ENCODE measurements around the gene CST8. TPM values are rescaled to one million over a fixed set of nuclear protein-coding genes. Genes with fewer than 3 reads are reported as not detected.

The CST8 gene
- total and polyA plus RNA-seq, 11 donors = not detected

DNA sequence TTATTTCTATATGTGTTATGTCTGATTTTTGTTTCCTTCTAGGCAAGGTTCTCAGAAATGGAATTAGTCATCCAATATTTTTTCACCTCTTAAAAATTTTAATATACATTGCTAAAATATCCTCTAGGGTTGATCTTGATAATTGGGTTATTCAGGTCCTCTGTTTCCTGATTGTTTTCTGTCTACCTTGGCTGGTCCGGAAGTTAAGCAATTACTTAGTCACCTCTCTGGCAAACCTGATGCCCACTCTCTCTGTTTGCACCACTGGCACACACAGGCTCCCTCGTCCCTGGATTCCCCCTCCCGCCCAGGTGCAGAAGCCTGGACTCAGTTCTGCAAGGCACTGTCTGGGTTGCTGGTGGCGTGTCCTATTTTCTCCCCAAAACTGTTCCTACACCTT is 49.7 kb downstream of the CST8 start:
- DNase-seq (no peak), ATAC-seq (no peak)
- Histone ChIP-seq H3K9me3 (no peaks in the 10 kb centered on the region), H3K27ac (no peak overlapping the region), H3K36me3 (no peaks in the 10 kb centered on the region), H3K4me1 (no peaks in the 10 kb centered on the region), H3K4me3 (no peak overlapping the region), H3K27me3 (peaks cover 0 to 3% (median 0%) of the 10 kb centered on the region in 9 donors)
- 66 to 81% (median 75%) methylated on average over 4 of the region's 4 CpGs for WGBS, 4 donors
- intact Hi-C loops (cut with DNase I) = no loop called here
- TF ChIP-seq POLR2A (IDR thresholded peaks at IDR 0.05) (no peak), CTCF (IDR thresholded peaks at IDR 0.05) (no peak)

DNA sequence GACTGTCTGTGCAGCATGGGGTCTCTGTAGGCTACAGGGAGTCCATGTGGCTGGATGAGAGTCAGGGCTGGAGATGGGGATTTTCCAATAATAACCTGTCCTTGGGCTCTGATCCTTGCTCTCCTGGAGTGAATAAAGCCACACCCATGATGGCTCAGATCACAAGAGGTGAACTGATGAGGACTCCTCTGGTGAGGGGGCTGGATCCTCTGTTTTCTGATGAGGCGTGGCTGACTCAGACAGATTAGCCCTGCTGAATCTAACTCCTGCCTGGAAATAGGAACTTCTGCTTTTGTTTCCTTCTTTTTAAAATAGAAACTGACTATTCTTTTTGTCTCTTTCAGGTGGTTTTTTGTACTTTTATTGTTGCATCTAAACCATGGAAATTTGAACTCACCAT is 50.4 kb downstream of the CST8 start:
- intact Hi-C loops (cut with DNase I) = no loop called here
- H3K27ac ChIP-seq = no peak overlapping the region
- WGBS, 4 donors = 29 to 56% (median 43%) methylated on average over 1 of the region's 1 CpG
- H3K36me3 ChIP-seq = no peaks in the 10 kb centered on the region
- ATAC-seq (no peak), DNase-seq (no peak)
- H3K4me1 ChIP-seq = no peaks in the 10 kb centered on the region
- peaks cover 0 to 3% (median 0%) of the 10 kb centered on the region in 9 donors for H3K27me3 ChIP-seq
- no peak overlapping the region for H3K4me3 ChIP-seq
- no peaks in the 10 kb centered on the region for H3K9me3 ChIP-seq
- TF ChIP-seq POLR2A (IDR thresholded peaks at IDR 0.05) = no peak
- TF ChIP-seq CTCF (IDR thresholded peaks at IDR 0.05) = no peak

DNA sequence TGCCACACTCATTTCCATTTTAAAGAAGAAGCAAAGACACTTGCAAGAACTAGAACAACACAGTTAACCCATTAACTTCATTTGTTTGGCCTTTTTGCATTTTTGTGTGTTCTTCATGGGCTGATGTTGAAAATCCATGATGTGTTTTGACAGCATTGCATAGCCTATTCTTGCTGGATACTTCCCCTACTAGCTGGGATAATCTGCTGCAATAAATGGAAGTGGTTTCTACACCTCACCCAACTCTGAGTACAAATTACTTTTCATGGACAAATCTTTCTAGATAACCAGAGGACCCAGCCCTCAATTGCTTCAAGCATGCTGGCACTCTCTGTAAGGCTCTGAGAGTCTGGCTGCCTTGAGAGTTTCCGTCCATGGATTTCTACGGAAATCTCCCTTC is 50.9 kb downstream of the CST8 start:
- Histone ChIP-seq H3K27me3 (peaks cover 0 to 3% (median 0%) of the 10 kb centered on the region in 9 donors), H3K27ac (no peak overlapping the region), H3K4me1 (no peaks in the 10 kb centered on the region), H3K4me3 (no peak overlapping the region), H3K9me3 (no peaks in the 10 kb centered on the region), H3K36me3 (no peaks in the 10 kb centered on the region)
- 73 to 85% (median 76%) methylated on average over 2 of the region's 2 CpGs for WGBS, 4 donors
- DNase-seq (no peak), ATAC-seq (no peak)
- TF ChIP-seq CTCF (IDR thresholded peaks at IDR 0.05) (no peak), POLR2A (IDR thresholded peaks at IDR 0.05) (no peak)
- intact Hi-C loops (cut with DNase I) = no loop called here

- intact Hi-C loops (cut with DNase I) = no loop called here
- WGBS, 4 donors = 47 to 54% (median 49%) methylated on average over 4 to 5 of the region's 5 CpGs
- DNase-seq = no peak
- no peak overlapping the region for H3K4me3 ChIP-seq
- TF ChIP-seq POLR2A (IDR thresholded peaks at IDR 0.05) (no peak), CTCF (IDR thresholded peaks at IDR 0.05) (no peak)
- H3K27me3 ChIP-seq = peaks cover 0 to 3% (median 0%) of the 10 kb centered on the region in 9 donors
- no peaks in the 10 kb centered on the region for H3K4me1 ChIP-seq
- H3K36me3 ChIP-seq = no peaks in the 10 kb centered on the region
- H3K27ac ChIP-seq = no peak overlapping the region
- no peak for ATAC-seq
- H3K9me3 ChIP-seq = no peaks in the 10 kb centered on the region
These were observed 51.9 kb downstream of the CST8 start for GRCh38 chr20:23542801-23543200.
